Measurements from ENCODE around the gene DNAJC11.

Gene DNAJC11

DNA sequence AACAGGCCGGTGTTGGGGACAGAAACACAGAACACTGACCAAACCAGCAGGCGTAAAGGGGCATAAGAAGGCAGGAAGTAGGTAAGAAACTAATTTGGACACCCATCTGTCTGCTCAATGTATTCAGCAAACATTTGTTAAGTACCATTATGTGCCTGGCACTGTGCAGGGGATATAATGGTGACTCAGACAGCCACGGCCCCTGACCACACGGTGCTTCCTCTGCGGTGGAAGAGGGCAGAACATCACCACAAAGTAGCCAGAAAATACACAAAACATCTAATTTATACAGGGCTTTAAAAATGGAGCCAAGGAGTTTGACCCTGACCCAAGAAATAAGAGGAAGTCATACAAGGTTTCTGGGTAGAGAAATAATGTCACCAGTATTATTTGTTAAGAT lies 12.9 kb downstream of the DNAJC11 start:
- Histone ChIP-seq H3K4me3 (IDR thresholded peaks at IDR 0.05; ENCODE audit: insufficient read depth, low read depth, low read length) (no peak overlapping the region), H3K79me2 (ENCODE audit: insufficient read depth, low read depth) (peaks cover 47% of the 10 kb centered on the region; the same call in 1 of the 2 replicates), H3K36me3 (ENCODE audit: insufficient read depth) (no peaks in the 10 kb centered on the region), H3K9ac (no peak overlapping the region), H3K4me1 (ENCODE audit: low read depth, poor library complexity, severe bottlenecking) (no peaks in the 10 kb centered on the region), H2AFZ (ENCODE audit: low read depth) (no peak overlapping the region), H4K20me1 (ENCODE audit: insufficient read depth) (no peaks in the 10 kb centered on the region), H3K4me2 (no peak overlapping the region), H3K27me3 (ENCODE audit: insufficient read depth, low read depth) (no peaks in the 10 kb centered on the region), H3K27ac (no peak overlapping the region)
- TF ChIP-seq, protein P1, sequence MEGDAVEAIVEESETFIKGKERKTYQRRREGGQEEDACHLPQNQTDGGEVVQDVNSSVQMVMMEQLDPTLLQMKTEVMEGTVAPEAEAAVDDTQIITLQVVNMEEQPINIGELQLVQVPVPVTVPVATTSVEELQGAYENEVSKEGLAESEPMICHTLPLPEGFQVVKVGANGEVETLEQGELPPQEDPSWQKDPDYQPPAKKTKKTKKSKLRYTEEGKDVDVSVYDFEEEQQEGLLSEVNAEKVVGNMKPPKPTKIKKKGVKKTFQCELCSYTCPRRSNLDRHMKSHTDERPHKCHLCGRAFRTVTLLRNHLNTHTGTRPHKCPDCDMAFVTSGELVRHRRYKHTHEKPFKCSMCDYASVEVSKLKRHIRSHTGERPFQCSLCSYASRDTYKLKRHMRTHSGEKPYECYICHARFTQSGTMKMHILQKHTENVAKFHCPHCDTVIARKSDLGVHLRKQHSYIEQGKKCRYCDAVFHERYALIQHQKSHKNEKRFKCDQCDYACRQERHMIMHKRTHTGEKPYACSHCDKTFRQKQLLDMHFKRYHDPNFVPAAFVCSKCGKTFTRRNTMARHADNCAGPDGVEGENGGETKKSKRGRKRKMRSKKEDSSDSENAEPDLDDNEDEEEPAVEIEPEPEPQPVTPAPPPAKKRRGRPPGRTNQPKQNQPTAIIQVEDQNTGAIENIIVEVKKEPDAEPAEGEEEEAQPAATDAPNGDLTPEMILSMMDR (conservative IDR thresholded peaks at IDR 0.05; ENCODE audit: low read depth, low read length) = no peak

DNA sequence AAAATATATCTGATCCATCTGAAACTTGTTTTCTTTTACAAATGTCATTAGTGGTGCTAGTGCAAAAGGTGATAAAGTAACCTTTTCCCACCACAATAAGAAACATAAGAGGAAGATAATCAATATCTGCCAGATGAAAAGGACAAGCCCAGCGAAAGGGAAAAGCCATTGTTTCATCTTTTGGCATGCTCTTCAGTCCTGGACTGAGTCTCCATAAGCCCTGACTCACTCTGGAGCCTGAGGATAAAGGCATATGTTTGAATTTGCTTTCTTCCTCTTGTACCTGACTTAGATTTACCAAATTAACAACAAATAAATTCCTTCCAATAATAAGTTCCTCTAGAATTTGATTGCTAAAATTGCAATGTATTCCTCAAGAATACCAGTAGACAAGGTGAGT lies 13.6 kb downstream of the DNAJC11 start:
- Histone ChIP-seq H3K9ac (no peak overlapping the region), H3K4me3 (IDR thresholded peaks at IDR 0.05; ENCODE audit: insufficient read depth, low read depth, low read length) (no peak overlapping the region), H3K4me1 (ENCODE audit: low read depth, poor library complexity, severe bottlenecking) (no peaks in the 10 kb centered on the region), H4K20me1 (ENCODE audit: insufficient read depth) (no peaks in the 10 kb centered on the region), H3K27ac (no peak overlapping the region), H2AFZ (ENCODE audit: low read depth) (no peak overlapping the region), H3K36me3 (ENCODE audit: insufficient read depth) (no peaks in the 10 kb centered on the region), H3K27me3 (ENCODE audit: insufficient read depth, low read depth) (no peaks in the 10 kb centered on the region), H3K4me2 (no peak overlapping the region), H3K79me2 (ENCODE audit: insufficient read depth, low read depth) (peaks cover 47% of the 10 kb centered on the region; the same call in 1 of the 2 replicates)
- TF ChIP-seq, protein P1 (conservative IDR thresholded peaks at IDR 0.05; ENCODE audit: low read depth, low read length) = no peak

DNA sequence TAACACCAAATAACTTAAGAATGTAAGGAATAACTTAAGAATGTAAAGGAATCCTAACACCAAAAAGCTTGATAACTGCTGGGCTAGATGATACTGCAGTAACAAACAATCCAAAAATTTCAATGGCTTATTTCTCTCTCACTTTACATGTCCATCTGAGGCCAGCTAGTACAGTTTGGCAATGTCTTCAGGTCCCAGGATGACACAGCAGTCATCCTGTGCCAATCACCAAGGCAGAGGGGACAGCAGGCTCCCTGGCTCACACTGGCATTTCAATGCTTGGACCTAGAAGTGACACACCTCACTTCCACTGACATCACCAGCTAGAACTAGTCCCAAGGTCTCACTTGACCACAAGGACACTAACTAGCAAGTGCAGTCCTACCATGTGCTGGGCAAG lies 15.3 kb downstream of the DNAJC11 start:
- Histone ChIP-seq H3K4me2 (no peak overlapping the region), H3K9ac (no peak overlapping the region), H3K79me2 (ENCODE audit: insufficient read depth, low read depth) (peaks cover 47% of the 10 kb centered on the region; the same call in 1 of the 2 replicates), H3K27ac (no peak overlapping the region), H3K4me3 (IDR thresholded peaks at IDR 0.05; ENCODE audit: insufficient read depth, low read depth, low read length) (no peak overlapping the region), H3K4me1 (ENCODE audit: low read depth, poor library complexity, severe bottlenecking) (no peaks in the 10 kb centered on the region), H3K27me3 (ENCODE audit: insufficient read depth, low read depth) (no peaks in the 10 kb centered on the region), H4K20me1 (ENCODE audit: insufficient read depth) (no peaks in the 10 kb centered on the region), H3K36me3 (ENCODE audit: insufficient read depth) (no peaks in the 10 kb centered on the region), H2AFZ (ENCODE audit: low read depth) (no peak overlapping the region)
- TF ChIP-seq, protein P1 (conservative IDR thresholded peaks at IDR 0.05; ENCODE audit: low read depth, low read length) = no peak

DNA sequence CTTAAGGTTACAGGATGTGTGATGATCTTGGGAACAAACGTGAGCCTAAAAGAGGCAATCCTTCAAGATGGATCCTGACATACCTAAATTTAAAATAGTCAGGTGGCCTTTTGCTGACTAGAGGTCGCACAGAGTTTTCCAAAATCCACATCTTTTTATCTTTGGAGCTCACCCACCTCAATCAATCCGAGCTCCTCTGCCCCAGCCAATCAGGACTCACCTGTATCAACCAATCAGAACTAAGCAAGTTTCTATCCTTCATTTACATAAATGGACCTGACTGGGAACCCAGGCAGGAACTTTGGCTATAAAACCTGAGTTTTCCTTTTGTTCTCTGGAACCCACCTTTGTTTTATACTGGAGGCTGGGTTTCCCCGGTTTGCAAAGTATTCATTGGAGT lies 16.2 kb downstream of the DNAJC11 start:
- Histone ChIP-seq H3K4me1 (ENCODE audit: low read depth, poor library complexity, severe bottlenecking) (no peaks in the 10 kb centered on the region), H3K9ac (no peak overlapping the region), H4K20me1 (ENCODE audit: insufficient read depth) (no peaks in the 10 kb centered on the region), H3K27me3 (ENCODE audit: insufficient read depth, low read depth) (no peaks in the 10 kb centered on the region), H3K4me3 (IDR thresholded peaks at IDR 0.05; ENCODE audit: insufficient read depth, low read depth, low read length) (no peak overlapping the region), H3K4me2 (no peak overlapping the region), H3K36me3 (ENCODE audit: insufficient read depth) (no peaks in the 10 kb centered on the region; the same call in 1 of the 2 replicates), H3K27ac (no peak overlapping the region), H2AFZ (ENCODE audit: low read depth) (no peak overlapping the region), H3K79me2 (ENCODE audit: insufficient read depth, low read depth) (peaks cover 41% of the 10 kb centered on the region; the same call in 1 of the 2 replicates)
- TF ChIP-seq, protein P1 (conservative IDR thresholded peaks at IDR 0.05; ENCODE audit: low read depth, low read length) = no peak

Measured in KMS-11 (cell line).